ENCODE results near the gene EEF1AKMT2.
"Not testable (repeated sequence)": the region's sequence is repeated elsewhere in the genome, so short reads cannot be mapped to it uniquely, and the experiment has no call there.

DNA sequence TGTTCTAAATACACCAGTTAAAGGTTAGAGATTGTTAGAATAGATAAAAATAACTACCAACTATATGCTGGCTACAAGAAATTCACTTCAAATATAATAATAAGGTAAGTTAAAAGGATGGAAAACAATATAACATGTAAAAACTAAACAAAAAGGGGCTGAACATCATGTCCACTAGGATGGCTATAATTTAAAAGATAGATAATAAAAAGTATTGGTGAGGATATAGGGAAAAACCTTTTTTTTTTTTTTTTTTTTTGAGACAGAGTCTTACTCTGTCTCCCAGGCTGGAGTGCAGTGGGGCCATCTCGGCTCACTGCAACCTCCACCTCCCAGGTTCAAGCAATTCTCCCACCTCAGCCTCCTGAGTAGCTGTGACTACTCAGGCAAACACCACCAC is 8.8 kb downstream of the EEF1AKMT2 start:
- TF ChIP-seq, protein P1, sequence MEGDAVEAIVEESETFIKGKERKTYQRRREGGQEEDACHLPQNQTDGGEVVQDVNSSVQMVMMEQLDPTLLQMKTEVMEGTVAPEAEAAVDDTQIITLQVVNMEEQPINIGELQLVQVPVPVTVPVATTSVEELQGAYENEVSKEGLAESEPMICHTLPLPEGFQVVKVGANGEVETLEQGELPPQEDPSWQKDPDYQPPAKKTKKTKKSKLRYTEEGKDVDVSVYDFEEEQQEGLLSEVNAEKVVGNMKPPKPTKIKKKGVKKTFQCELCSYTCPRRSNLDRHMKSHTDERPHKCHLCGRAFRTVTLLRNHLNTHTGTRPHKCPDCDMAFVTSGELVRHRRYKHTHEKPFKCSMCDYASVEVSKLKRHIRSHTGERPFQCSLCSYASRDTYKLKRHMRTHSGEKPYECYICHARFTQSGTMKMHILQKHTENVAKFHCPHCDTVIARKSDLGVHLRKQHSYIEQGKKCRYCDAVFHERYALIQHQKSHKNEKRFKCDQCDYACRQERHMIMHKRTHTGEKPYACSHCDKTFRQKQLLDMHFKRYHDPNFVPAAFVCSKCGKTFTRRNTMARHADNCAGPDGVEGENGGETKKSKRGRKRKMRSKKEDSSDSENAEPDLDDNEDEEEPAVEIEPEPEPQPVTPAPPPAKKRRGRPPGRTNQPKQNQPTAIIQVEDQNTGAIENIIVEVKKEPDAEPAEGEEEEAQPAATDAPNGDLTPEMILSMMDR (IDR thresholded peaks at IDR 0.05) = not testable (repeated sequence)
- not testable (repeated sequence) for TF ChIP-seq EP300 (IDR thresholded peaks at IDR 0.05)
